GM18951 (cell line): ENCODE data around the gene BTBD2.

Experiments
- POLR2A ChIP-seq: IDR thresholded peaks from 4 replicates; pipeline ENCODE4 v1.6.1; 2011; ENCODE audit warnings: mild to moderate bottlenecking; ENCODE audit not compliant: insufficient read length, insufficient read depth; ENCODE audit errors: extremely low read depth
- in situ Hi-C: fragments of 300-500 bp; cut with MboI; formaldehyde crosslinking; loops from one replicate; pipeline ENCODE4 v1.12.0; 2022; ENCODE audit warnings: low sequenced_read_pairs, mixed read lengths, inconsistent platforms; ENCODE audit not compliant: unreplicated experiment

The BTBD2 gene

GRCh38 chr19:1955171-1956121 is 60.1 kb downstream of the BTBD2 start:
- no peak for TF ChIP-seq POLR2A
- in situ Hi-C loops: no loop called here

DNA sequence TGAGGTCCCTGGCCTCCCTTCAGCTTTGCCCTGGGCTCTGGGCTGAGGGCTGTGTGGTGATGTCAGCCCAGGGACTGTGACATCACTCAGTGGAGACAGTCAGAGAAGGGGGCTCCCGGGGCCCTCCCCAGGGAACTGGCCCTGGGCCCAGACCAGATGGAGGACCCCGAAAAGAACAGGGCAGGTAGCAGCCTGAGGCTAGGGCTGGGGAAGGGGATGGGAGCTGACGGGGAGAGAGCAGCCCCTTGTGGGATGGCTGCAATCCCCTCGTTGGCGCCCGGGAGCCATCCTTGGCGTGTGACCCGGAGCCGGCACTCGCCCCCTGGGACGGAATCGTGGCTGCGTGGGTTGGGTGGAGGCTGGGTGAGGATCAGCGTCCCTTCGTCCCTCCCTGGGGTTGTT is 61.0 kb downstream of the BTBD2 start:
- no peak for TF ChIP-seq POLR2A
- in situ Hi-C loops: no loop called here

- in situ Hi-C loops: no loop called here
- TF ChIP-seq POLR2A: no peak
Measured at GRCh38 chr19:1953441-1954094, 61.9 kb downstream of the BTBD2 start.

DNA sequence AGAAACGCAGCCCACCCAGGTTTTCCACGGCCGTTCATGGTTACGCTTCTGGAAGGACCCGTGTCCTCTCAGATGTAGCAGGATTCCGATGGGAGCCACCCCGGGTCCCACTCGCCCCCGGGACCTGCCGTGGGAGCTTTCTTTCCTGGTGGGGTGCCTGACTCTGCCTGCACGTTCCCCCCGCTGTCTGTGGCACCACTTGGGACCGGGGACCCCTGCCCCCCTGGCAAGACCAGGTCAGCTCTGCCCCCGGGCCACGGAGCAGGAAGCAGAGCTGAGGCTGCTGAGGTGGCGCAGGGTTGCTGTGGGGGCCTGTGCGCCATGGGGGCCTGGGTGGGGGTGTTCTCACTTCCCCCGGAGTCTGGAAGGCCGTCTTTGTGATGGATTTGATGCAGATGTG is 62.5 kb downstream of the BTBD2 start:
- in situ Hi-C loops: no loop called here
- TF ChIP-seq POLR2A: no peak

DNA sequence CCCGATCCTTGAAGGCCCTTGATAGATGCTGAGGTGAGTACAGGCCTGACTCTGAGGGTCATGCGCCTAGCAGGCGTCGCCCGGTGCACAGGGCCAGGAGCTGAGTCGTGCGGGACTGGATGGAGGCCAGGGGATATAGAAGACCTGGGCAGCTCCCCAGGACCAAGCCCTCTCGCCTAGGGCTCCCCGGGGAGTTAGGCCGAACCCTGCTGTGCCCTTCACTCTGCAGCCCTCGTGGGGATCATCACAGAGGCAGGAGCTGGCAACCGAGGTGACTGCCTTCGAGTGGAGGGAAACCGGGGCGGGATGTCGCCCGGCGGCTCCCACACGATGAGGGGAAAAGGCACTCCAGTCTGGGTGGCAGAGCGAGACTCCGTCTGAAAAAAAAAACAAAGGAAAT is 62.9 kb downstream of the BTBD2 start:
- in situ Hi-C loops: no loop called here
- TF ChIP-seq POLR2A: no peak

GRCh38 chr19:1950640-1951039 is 64.9 kb downstream of the BTBD2 start:
- no peak for TF ChIP-seq POLR2A
- in situ Hi-C loops: no loop called here

- in situ Hi-C loops: no loop called here
- no peak for TF ChIP-seq POLR2A
Measured at GRCh38 chr19:1949304-1950101, 66.0 kb downstream of the BTBD2 start.

DNA sequence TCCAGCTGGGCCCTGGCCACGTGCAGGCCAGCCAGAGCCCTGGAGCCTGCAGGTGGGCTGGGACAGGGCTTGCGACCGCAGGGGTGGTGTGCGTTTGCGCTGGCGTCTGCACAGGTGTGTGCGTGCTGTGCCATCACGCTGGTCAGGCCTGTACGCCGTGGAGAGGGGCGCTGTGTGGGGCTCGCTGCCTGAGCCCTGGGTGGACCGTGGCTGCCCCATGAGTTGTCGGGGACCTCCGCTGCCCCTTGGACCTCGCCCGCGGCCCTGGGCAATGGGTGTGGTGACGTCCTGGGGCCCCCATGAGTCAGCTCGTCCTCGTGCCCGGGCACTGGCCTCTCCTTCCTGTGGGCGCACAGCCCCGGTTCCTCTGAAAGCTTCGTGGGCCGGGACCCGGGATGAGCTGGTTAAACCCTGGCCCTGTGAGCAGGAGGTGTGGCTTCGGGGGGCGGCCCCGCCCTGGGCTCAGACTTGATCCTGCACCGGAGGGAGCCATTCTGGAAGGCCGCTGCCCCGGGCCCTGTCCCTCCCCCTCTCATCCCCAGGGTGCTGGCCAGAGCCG is 67.8 kb downstream of the BTBD2 start:
- in situ Hi-C loops: no loop called here
- no peak for TF ChIP-seq POLR2A

DNA sequence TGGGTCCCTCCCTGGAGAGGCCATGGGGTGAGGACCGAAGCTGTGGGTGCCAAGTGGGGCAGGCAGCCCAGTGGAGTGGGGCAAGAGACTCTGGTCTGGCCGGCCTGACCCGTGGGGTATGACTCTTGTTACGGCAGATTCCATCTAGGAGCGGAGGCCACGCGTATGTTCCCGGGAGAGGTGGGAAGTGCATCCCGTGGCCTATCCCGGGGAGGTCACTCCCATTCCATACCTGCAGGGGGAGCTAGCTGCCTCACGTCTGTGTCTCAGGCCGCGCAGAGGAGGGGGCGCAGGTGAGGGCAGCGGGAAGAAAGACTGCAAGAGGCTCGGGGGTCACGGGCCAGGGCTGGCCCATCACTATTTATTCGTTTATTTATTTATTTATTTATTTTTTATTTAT is 69.6 kb downstream of the BTBD2 start:
- in situ Hi-C loops: no loop called here

GRCh38 chr19:1944916-1945561 is 70.5 kb downstream of the BTBD2 start:
- in situ Hi-C loops: no loop called here
- TF ChIP-seq POLR2A: no peak

More for the DNA sequence above, 69.6 kb downstream of the BTBD2 start:
- TF ChIP-seq POLR2A: no peak

DNA sequence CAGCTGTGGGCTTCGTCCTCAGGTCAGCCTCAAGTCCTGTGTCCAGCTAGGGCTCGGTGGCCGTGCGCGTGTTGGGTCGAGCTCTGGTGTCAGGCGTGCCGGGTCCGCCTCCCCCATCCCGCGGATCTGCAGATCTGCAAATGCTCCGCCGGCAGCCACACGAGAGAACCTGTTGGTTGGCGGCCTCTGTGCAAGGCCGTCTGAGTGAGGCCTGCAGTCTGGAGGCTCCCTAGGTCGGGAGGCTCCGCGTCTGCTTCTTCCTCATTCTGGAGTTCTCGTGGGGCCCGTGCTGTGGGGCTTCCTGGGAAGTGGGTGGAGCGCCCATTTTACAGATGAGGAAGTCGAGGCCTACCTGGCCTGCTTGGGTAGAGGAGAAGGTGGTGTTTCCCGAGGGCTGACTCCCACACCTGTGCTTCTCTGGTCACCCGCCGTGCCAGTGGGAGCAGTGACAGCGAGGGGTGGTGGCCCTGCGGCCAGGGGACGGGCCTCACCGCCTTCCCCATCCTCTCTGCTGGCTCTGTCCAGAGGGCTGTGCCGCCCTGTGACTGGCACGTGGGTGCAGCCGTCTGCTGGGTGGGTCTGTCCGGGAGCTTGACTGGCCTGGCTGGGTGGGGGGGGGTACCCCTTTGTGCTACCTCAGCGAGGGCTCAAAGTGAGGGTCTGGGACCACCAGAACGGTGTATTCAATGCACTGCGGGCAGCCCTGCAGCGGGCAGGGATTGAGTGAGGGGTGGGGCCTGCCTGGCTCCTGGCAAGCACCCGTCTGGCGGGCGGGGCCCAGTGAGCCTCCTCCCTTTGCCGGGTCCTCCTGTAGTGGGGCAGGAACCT is 71.2 kb downstream of the BTBD2 start:
- in situ Hi-C loops: no loop called here

GRCh38 chr19:1943661-1944087 is 71.8 kb downstream of the BTBD2 start:
- no peak for TF ChIP-seq POLR2A
- in situ Hi-C loops: no loop called here

More for the DNA sequence above, 71.2 kb downstream of the BTBD2 start:
- no peak for TF ChIP-seq POLR2A
